ENCODE measurements around the gene KIAA1755.

KIAA1755 gene

GRCh38 chr20:38200646-38201045 lies 59.9 kb downstream of the KIAA1755 start:
- DNase-seq: no peak

GRCh38 chr20:38199501-38200390 lies 60.8 kb downstream of the KIAA1755 start:
- no peak for DNase-seq

GRCh38 chr20:38198238-38198861 lies 62.2 kb downstream of the KIAA1755 start:
- DNase-seq: no peak

- no peak for DNase-seq
Measured at GRCh38 chr20:38197619-38198018, 62.9 kb downstream of the KIAA1755 start.

- no peak for DNase-seq
Measured at GRCh38 chr20:38197217-38197616, 63.3 kb downstream of the KIAA1755 start.

GRCh38 chr20:38196592-38196991 lies 63.9 kb downstream of the KIAA1755 start:
- no peak for DNase-seq

GRCh38 chr20:38196076-38196475 lies 64.5 kb downstream of the KIAA1755 start:
- no peak for DNase-seq

GRCh38 chr20:38195521-38195920 lies 65.0 kb downstream of the KIAA1755 start:
- no peak for DNase-seq

GRCh38 chr20:38194971-38195504 lies 65.5 kb downstream of the KIAA1755 start:
- no peak for DNase-seq

GRCh38 chr20:38193586-38194105 lies 66.9 kb downstream of the KIAA1755 start:
- no peak for DNase-seq

GRCh38 chr20:38192323-38192885 lies 68.1 kb downstream of the KIAA1755 start:
- DNase-seq: no peak

GRCh38 chr20:38191654-38192053 lies 68.9 kb downstream of the KIAA1755 start:
- no peak for DNase-seq

- no peak for DNase-seq
Measured at GRCh38 chr20:38190936-38191371, 69.6 kb downstream of the KIAA1755 start.

- DNase-seq: no peak
Measured at GRCh38 chr20:38190166-38190565, 70.4 kb downstream of the KIAA1755 start.

GRCh38 chr20:38187517-38187916 lies 73.0 kb downstream of the KIAA1755 start:
- DNase-seq: no peak

GRCh38 chr20:38186788-38187221 lies 73.7 kb downstream of the KIAA1755 start:
- DNase-seq: no peak

- DNase-seq: no peak
Measured at GRCh38 chr20:38184101-38184500, 76.4 kb downstream of the KIAA1755 start.

GRCh38 chr20:38181971-38182370 lies 78.6 kb downstream of the KIAA1755 start:
- DNase-seq: no peak

- no peak for DNase-seq
Measured at GRCh38 chr20:38181207-38181801, 79.2 kb downstream of the KIAA1755 start.

GRCh38 chr20:38180781-38181180 lies 79.8 kb downstream of the KIAA1755 start:
- no peak for DNase-seq

- DNase-seq: no peak
Measured at GRCh38 chr20:38179846-38180245, 80.7 kb downstream of the KIAA1755 start.

- no peak for DNase-seq
Measured at GRCh38 chr20:38178581-38178980, 82.0 kb downstream of the KIAA1755 start.

- DNase-seq: no peak
Measured at GRCh38 chr20:38178065-38178491, 82.5 kb downstream of the KIAA1755 start.
